GM19099 (cell line): ENCODE data around the gene CGN.

Experiments used
- POLR2A ChIP-seq: IDR thresholded peaks from 3 replicates; pipeline ENCODE4 v1.6.1; 2011; ENCODE audit warnings: low read depth; ENCODE audit not compliant: insufficient read length; ENCODE audit errors: extremely low read depth

CGN gene

GRCh38 chr1:151486557-151486956 is 24.6 kb upstream of the CGN start:
- TF ChIP-seq POLR2A = no peak

GRCh38 chr1:151491641-151492040 is 19.5 kb upstream of the CGN start:
- TF ChIP-seq POLR2A = no peak

GRCh38 chr1:151492120-151492519 is 19.1 kb upstream of the CGN start:
- no peak for TF ChIP-seq POLR2A

- no peak for TF ChIP-seq POLR2A
Observed at GRCh38 chr1:151493042-151493441, 18.1 kb upstream of the CGN start.

GRCh38 chr1:151494741-151495281 is 16.4 kb upstream of the CGN start:
- no peak for TF ChIP-seq POLR2A

GRCh38 chr1:151495316-151495715 is 15.9 kb upstream of the CGN start:
- no peak for TF ChIP-seq POLR2A

GRCh38 chr1:151499365-151499764 is 11.8 kb upstream of the CGN start:
- TF ChIP-seq POLR2A = no peak

GRCh38 chr1:151499930-151500329 is 11.3 kb upstream of the CGN start:
- no peak for TF ChIP-seq POLR2A

- TF ChIP-seq POLR2A = no peak
Observed at GRCh38 chr1:151501474-151501873, 9.7 kb upstream of the CGN start.

- TF ChIP-seq POLR2A = no peak
Observed at GRCh38 chr1:151502035-151502700, 9.0 kb upstream of the CGN start.

GRCh38 chr1:151502859-151503780 is 8.1 kb upstream of the CGN start:
- no peak for TF ChIP-seq POLR2A

GRCh38 chr1:151504252-151504651 is 6.9 kb upstream of the CGN start:
- TF ChIP-seq POLR2A = no peak

- TF ChIP-seq POLR2A = no peak
Observed at GRCh38 chr1:151504759-151505158, 6.4 kb upstream of the CGN start.

GRCh38 chr1:151508833-151509232 is 2.4 kb upstream of the CGN start:
- no peak for TF ChIP-seq POLR2A

- TF ChIP-seq POLR2A = no peak
Observed at GRCh38 chr1:151509350-151510019, 1.7 kb upstream of the CGN start.
